ENCODE data around the gene COMMD4.
A peak's percentile ranks its signal among the peaks of the same experiment; 100 is the strongest.
"Not testable (repeated sequence)": the region's sequence is repeated elsewhere in the genome, so short reads cannot be mapped to it uniquely, and the experiment has no call there.

COMMD4 gene

GRCh38 chr15:75335705-75336355, at the start of gene COMMD4:
Gene COMMD4 (plus strand): TSS chr15:75336063. CDS start chr15:75336090, 27 bp downstream.
- Mint-ChIP-seq H3K36me3 (ENCODE audit: low read depth) (peaks cover 33% of the 10 kb centered on the region), H3K4me3 (peak within 1 kb of the TSS; percentile 100), H3K4me1 (ENCODE audit: low read depth) (peaks cover 24% of the 10 kb centered on the region), H3K27ac (peak within 1 kb of the TSS; percentile 95), H3K9me3 (no peaks in the 10 kb centered on the region), H3K27me3 (peaks cover 3% of the 10 kb centered on the region)
- intact Hi-C loops (cut with micrococcal nuclease): no loop called here

GRCh38 chr15:75293660-75294059, 42.2 kb upstream of the COMMD4 start:
- H3K4me1 Mint-ChIP-seq (ENCODE audit: low read depth); H3K36me3 Mint-ChIP-seq (ENCODE audit: low read depth); H3K27ac Mint-ChIP-seq; H3K9me3 Mint-ChIP-seq; H3K4me3 Mint-ChIP-seq; intact Hi-C loops (cut with micrococcal nuclease); H3K27me3 Mint-ChIP-seq: not testable (repeated sequence)

DNA sequence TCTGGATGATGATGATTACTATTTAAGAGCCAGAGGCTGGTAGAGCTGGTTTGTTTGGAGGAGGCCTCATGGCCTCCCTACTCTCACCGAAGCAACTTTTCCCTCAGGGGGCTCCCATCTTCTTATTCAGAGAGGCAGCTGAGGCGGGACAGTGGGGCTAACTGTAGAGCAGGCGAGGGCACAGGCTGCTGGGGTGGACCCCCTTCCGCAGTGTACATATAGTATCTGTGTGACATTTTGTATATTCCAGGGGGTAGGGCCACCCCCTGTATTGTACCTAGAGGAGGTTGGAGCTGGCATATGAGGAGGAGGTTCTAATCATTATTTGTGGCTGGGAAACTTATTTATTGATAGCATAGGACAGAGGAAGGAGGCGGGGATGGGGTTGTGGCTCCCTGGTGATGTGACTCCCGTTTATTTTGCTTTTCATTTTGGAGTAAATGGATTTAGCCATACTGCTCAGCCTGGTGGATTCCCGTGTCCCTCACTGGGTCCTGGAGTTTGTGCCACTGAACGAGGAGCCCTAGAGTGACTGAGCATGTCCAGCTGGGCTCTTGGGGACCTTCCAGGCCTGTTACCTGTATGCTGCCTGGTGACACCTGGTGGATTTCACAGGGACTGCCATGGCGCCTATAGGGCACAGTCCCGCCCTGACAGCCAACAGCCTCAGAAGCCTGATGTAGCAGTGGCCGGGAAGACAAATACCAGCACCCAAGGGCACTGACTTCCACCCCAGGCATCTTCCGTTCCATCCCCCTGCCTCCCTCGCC, 37.1 kb upstream of the COMMD4 start:
- H3K9me3 Mint-ChIP-seq; H3K27me3 Mint-ChIP-seq; intact Hi-C loops (cut with micrococcal nuclease); H3K36me3 Mint-ChIP-seq (ENCODE audit: low read depth); H3K4me3 Mint-ChIP-seq; H3K4me1 Mint-ChIP-seq (ENCODE audit: low read depth); H3K27ac Mint-ChIP-seq: not testable (repeated sequence)

DNA sequence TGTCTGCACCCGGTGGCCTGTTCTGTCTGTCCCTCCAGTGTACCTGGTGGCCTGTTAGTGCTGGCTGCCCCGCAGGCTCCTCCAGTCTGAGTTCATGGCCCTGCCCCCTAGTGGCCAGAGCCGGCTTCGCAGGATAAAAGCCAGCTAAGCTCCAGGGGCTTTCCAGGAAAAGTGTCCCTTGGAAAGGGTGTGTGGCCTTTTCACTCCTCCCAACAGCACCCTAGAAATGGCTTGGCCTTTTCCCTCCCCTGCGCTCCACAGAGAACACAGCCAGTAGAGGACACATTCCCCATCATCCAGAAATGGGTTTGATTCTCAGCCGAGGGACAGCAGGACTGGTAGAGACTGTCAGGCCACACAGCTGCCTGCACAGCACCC, 36.6 kb upstream of the COMMD4 start:
- H3K4me1 Mint-ChIP-seq (ENCODE audit: low read depth); intact Hi-C loops (cut with micrococcal nuclease); H3K36me3 Mint-ChIP-seq (ENCODE audit: low read depth); H3K27ac Mint-ChIP-seq; H3K9me3 Mint-ChIP-seq; H3K4me3 Mint-ChIP-seq: not testable (repeated sequence)
- H3K27me3 Mint-ChIP-seq: peaks cover 14% of the 10 kb centered on the region

DNA sequence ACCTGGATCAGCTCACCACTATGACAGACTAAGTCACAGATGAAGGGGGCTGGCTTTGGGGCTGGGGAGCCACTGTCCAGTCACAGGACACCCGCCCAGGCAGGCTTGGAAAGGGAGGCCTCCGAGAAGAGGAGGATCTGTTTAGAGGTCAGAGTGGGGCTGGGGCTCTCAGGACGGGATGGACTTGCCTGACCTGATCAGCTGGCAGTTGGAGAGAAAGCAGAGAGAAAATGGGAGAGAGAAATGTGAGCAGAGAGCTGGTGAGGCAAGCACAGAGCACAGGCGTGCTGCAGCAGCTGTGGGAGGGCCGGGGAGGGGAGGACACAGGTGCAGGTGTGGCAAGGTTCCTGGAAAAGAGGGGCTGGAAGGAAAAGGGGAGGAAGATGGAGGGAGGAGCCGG, 35.8 kb upstream of the COMMD4 start:
- H3K27ac Mint-ChIP-seq; intact Hi-C loops (cut with micrococcal nuclease); H3K36me3 Mint-ChIP-seq (ENCODE audit: low read depth); H3K4me3 Mint-ChIP-seq; H3K4me1 Mint-ChIP-seq (ENCODE audit: low read depth); H3K9me3 Mint-ChIP-seq: not testable (repeated sequence)
- peaks cover 16% of the 10 kb centered on the region for H3K27me3 Mint-ChIP-seq

GRCh38 chr15:75302318-75302717, 33.5 kb upstream of the COMMD4 start:
- Mint-ChIP-seq H3K9me3 (no peaks in the 10 kb centered on the region), H3K4me3 (no peak overlapping the region), H3K4me1 (ENCODE audit: low read depth) (no peaks in the 10 kb centered on the region), H3K27ac (no peak overlapping the region), H3K36me3 (ENCODE audit: low read depth) (no peaks in the 10 kb centered on the region), H3K27me3 (peaks cover 28% of the 10 kb centered on the region)
- intact Hi-C loops (cut with micrococcal nuclease): no loop called here

DNA sequence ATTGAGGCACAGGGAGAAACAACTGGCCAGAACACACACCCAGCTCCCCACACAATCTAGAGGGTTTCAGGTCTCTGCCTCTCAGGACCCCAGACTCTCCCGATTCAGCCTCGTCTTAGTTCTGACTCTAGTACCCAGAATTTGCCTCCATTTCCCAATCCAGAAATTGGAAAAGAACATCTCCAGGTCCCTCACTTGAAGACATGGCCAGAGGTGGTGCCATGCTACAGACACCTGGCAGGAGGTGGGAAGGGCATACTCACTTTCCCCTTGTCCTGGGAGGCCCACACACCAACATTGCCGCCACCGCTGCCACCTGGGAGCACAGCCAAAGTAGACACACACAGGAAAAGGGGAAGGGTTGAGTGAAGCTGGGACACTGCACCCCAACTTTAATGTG, 33.1 kb upstream of the COMMD4 start:
- intact Hi-C loops (cut with micrococcal nuclease); H3K9me3 Mint-ChIP-seq; H3K4me3 Mint-ChIP-seq; H3K4me1 Mint-ChIP-seq (ENCODE audit: low read depth); H3K36me3 Mint-ChIP-seq (ENCODE audit: low read depth); H3K27ac Mint-ChIP-seq: not testable (repeated sequence)
- peaks cover 28% of the 10 kb centered on the region for H3K27me3 Mint-ChIP-seq

DNA sequence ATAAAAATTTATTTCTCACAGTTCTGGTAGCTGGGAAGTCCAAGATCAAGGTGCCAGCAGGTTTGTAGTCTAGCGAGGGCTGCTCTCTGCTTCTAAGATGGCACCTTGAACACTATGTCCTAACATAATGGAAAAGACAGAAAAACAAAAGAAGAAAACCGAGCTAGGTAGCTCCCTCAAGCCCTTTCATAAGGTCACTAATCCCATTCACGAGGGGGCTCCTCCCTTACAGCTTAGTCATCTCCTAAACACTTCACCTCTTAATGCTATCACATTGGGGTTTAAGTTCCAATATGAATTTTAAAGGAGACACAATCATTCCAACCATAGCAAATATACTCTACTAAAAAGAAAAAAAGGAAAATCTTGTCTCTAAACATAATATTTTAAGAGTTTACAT, 29.7 kb upstream of the COMMD4 start:
- Mint-ChIP-seq H3K27me3 (peaks cover 39% of the 10 kb centered on the region), H3K4me1 (ENCODE audit: low read depth) (peaks cover 4% of the 10 kb centered on the region), H3K36me3 (ENCODE audit: low read depth) (no peaks in the 10 kb centered on the region), H3K4me3 (no peak overlapping the region), H3K9me3 (no peaks in the 10 kb centered on the region), H3K27ac (no peak overlapping the region)
- intact Hi-C loops (cut with micrococcal nuclease): no loop called here

GRCh38 chr15:75307778-75308390, 28.0 kb upstream of the COMMD4 start:
- Mint-ChIP-seq H3K36me3 (ENCODE audit: low read depth) (no peaks in the 10 kb centered on the region), H3K4me3 (no peak overlapping the region), H3K27ac (no peak overlapping the region), H3K27me3 (peaks cover 35% of the 10 kb centered on the region), H3K9me3 (no peaks in the 10 kb centered on the region), H3K4me1 (ENCODE audit: low read depth) (peaks cover 4% of the 10 kb centered on the region)
- intact Hi-C loops (cut with micrococcal nuclease): no loop called here

DNA sequence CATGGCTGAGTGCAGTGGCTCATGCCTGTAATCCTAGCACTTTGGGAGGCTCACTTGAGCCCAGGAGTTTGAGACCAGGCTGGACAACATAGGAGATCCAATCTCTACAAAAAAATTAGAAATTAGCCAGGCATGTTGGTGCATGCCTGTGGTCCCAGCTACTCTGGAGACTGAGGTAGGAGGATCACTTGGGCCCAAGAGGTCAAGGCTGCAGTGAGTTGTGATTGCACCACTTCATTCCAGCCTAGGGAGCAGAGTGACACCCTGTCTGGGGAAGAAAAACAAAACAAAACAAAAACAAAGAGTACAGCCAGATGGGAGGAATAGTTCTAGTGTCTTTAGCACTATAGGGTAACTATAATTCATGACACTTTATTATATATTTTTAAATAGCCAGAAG, 26.2 kb upstream of the COMMD4 start:
- Mint-ChIP-seq H3K9me3 (no peaks in the 10 kb centered on the region), H3K4me1 (ENCODE audit: low read depth) (peaks cover 4% of the 10 kb centered on the region), H3K27me3 (peaks cover 27% of the 10 kb centered on the region), H3K4me3 (no peak overlapping the region), H3K27ac (no peak overlapping the region), H3K36me3 (ENCODE audit: low read depth) (no peaks in the 10 kb centered on the region)
- intact Hi-C loops (cut with micrococcal nuclease): no loop called here

- H3K27me3 Mint-ChIP-seq: peaks cover 15% of the 10 kb centered on the region
- H3K36me3 Mint-ChIP-seq (ENCODE audit: low read depth); H3K4me3 Mint-ChIP-seq; intact Hi-C loops (cut with micrococcal nuclease); H3K27ac Mint-ChIP-seq; H3K4me1 Mint-ChIP-seq (ENCODE audit: low read depth); H3K9me3 Mint-ChIP-seq: not testable (repeated sequence)
These were observed 23.3 kb upstream of the COMMD4 start for GRCh38 chr15:75312548-75312947.

DNA sequence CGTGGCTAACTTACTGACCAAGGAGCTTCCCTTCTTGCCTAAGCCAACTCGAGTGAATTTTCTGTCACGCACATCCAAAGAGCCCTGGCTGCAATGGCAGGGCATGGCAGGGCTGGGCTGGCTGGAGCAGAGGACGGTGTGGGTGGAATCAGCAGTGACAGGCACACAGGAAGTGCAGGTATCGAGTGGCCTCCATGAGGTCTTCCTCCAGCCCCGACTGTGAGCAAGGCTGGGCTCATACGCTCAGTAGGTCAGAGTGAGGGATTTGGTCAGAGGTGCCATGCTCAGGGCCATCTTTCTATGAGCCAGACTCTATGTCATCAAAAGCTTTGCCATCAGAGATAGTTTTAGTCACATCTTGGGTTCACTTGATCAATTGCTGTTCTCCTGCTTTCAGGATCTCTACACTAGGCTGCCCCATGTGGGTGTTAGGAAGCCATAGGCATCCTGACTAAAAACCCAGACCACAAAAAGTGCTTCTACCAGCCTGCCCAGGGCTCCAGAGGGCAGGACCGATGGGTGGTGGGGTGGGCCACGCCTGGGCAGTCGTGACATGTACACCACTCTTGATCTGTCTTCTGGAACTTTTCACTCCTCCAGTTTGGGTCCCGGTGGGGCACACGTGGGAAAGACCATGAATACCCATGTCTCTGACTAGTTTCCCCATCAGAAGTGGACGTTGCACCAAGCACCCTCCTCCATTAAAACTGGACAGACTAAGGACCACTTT, 22.6 kb upstream of the COMMD4 start:
- Mint-ChIP-seq H3K9me3 (no peaks in the 10 kb centered on the region), H3K4me3 (no peak overlapping the region), H3K27ac (no peak overlapping the region), H3K4me1 (ENCODE audit: low read depth) (no peaks in the 10 kb centered on the region), H3K27me3 (peaks cover 12% of the 10 kb centered on the region), H3K36me3 (ENCODE audit: low read depth) (no peaks in the 10 kb centered on the region)
- intact Hi-C loops (cut with micrococcal nuclease): no loop called here

- no peak overlapping the region for H3K27ac Mint-ChIP-seq
- intact Hi-C loops (cut with micrococcal nuclease): no loop called here
- peaks cover 7% of the 10 kb centered on the region for H3K27me3 Mint-ChIP-seq
- no peaks in the 10 kb centered on the region for H3K36me3 Mint-ChIP-seq (ENCODE audit: low read depth)
- H3K9me3 Mint-ChIP-seq: no peaks in the 10 kb centered on the region
- no peaks in the 10 kb centered on the region for H3K4me1 Mint-ChIP-seq (ENCODE audit: low read depth)
- no peak overlapping the region for H3K4me3 Mint-ChIP-seq
These were observed 21.1 kb upstream of the COMMD4 start for GRCh38 chr15:75314552-75315290.
